HG03108 (cell line): ENCODE results near the gene EPB41L4B.
"Not testable (repeated sequence)": the region's sequence is repeated elsewhere in the genome, so short reads cannot be mapped to it uniquely, and the experiment has no call there.

Source experiments
- ATAC-seq: cut with Tn5 transposase; IDR thresholded peaks from one replicate; pipeline ENCODE4 v1.9.1; 2021; ENCODE audit warnings: moderate library complexity; ENCODE audit not compliant: unreplicated experiment

The EPB41L4B gene

DNA sequence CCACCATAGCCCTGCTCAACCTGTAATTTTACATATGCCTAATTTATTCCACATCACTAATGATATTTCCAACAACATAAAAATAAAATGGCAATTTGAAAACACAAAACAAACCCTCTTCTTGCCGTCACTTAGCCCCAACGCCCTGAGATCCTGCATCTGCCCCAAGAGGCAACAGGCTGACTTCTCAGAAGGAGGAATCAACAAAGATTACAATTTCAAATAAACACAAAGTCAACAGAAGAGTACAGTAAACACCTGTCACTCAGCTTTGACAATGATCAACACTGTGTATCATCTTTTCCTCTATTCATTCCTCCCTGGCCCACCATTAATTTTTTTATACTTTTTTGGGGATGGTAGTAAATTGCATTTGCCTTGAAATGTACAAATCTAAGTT, 19.8 kb downstream of the EPB41L4B start:
- no peak for ATAC-seq

DNA sequence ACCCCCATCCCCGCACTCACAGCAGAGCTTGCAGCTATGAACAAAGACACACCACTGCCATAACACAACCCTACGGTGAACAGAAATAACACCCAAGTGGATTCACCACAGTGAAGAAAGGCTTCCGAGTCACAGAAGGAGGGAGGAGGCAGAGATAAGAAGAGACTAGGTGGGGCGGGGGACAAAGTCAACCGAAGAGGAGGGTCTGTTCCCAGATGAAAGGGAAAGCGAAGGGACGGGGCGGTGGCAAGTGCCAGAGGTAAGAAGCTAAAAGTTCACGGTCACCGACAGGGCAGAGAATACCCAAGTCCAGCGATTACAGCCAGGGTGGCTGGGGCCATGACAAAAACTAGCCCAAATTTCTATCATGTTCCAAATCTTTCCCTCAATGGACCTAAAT, 21.0 kb downstream of the EPB41L4B start:
- no peak for ATAC-seq

- ATAC-seq: no peak
These were observed 23.0 kb downstream of the EPB41L4B start for GRCh38 chr9:109297899-109298298.

GRCh38 chr9:109295221-109296130, 25.4 kb downstream of the EPB41L4B start:
- ATAC-seq: no peak

- ATAC-seq: no peak
These were observed 30.5 kb downstream of the EPB41L4B start for GRCh38 chr9:109290385-109290784.

- ATAC-seq: no peak
These were observed 30.9 kb downstream of the EPB41L4B start for GRCh38 chr9:109289931-109290330.

GRCh38 chr9:109289186-109289585, 31.7 kb downstream of the EPB41L4B start:
- ATAC-seq: no peak

GRCh38 chr9:109286981-109287380, 33.9 kb downstream of the EPB41L4B start:
- ATAC-seq: no peak

GRCh38 chr9:109286571-109286977, 34.3 kb downstream of the EPB41L4B start:
- ATAC-seq: no peak

DNA sequence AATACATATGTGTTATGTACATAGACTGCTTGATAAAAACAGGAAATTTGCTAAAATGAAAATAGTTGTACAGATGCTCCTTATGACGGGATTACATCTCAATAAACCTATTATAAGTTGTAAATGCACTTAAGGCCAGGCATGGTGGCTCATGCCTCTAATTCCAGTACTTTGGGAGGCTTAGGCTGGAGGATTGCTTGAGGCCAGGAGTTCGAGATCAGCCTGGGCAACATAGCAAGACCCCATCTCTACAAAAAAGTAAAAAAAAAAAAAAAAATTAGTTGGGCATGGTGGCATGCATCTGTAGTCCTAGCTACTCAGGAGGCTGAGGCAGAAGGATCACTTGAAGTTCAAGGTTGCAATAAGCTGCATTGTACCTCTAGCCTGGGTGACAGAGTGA, 37.2 kb downstream of the EPB41L4B start:
- not testable (repeated sequence) for ATAC-seq

- ATAC-seq: no peak
These were observed 37.8 kb downstream of the EPB41L4B start for GRCh38 chr9:109283012-109283411.

DNA sequence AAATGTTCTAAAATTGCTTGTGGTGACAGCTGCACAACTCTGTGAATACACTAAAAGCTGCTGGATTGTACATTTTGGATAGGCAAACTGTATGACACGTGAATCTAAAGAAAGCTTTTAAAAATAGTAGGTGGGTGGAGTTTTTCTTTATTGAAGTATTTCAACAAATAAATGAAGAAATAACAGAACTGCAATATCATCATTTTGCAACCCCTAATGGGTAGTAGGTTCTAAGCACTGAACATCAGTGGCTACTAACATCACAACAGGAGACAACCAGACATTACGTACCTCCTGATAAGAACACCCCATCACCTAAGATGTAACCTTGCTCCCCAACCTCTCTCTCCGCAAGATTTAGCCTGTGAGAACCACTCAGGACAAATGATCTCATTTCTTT, 38.6 kb downstream of the EPB41L4B start:
- ATAC-seq: no peak

DNA sequence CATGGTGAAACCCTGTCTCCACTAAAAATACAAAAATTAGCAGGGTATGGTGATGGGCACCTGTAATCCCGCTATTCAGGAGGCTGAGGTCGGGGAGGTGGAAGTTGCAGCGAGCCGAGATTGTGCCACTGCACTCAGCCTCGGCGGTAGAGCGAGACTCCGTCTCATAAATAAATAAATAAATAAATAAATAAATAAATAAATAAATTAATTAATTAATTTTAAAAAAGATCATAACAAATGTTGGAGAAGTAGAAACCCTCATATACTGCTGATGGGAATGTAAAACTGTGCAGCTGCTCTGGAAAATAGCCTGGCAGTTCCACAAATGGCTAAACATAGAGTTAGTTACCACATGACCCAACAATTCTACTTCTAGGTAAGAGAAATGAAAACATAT, 39.3 kb downstream of the EPB41L4B start:
- no peak for ATAC-seq

DNA sequence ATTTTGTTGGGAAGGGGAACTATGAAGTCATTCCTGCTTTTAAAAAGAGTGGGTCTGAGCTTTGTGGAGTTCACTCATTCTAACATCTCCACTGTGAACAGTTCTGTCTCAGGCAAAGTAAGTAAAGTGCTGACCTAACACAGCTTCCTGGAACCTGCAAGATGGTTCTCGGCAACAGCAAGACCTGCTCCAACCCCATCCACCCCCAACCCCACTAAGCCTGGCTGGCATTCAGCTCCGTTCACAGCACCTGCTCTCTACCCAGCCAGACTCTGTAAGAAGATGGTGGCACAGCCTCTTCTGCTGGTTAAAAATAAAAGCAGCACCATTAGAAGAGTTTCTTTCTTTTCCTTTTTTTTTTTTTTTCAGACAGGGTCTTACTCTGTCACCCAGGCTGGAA, 42.0 kb downstream of the EPB41L4B start:
- ATAC-seq: no peak

DNA sequence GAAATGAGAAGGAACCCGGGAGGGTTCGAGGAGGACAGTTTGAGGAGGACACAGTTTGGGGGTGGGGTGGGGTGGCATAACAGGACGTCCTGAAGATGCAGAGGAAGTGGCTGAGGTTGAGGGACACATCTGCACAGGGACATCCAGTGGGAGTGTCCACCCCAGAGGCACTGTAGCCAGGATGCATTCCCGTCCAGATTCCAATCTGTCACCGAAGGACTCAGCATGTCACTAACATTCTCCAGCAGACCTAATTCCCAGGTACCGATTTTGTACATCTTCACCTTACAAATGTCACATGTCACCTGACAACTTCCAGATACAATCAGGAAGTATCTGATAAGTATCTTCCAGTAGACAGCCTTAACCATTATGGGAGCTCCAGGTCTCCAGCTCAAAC, 42.6 kb downstream of the EPB41L4B start:
- no peak for ATAC-seq

DNA sequence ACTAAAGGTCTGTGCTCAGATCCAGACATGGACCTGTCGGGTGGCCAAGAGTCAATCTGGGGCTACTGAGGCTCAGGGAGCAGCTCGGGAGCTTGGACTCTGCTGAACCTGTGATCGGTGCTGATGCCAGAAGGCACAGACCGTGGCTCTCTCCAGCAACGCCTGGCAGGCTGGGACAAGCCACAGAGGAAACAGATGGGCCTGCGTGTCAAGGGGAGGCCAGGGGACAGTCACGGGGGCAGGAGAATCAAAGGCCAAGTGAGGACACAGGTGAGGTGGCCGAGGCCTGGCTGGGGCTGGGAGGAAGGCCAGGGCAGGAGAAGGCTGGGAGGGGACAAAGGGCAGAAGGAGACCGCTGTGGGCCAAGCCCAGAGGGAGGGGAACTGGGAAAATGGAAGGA, 43.4 kb downstream of the EPB41L4B start:
- no peak for ATAC-seq

GRCh38 chr9:109276469-109277440, 44.1 kb downstream of the EPB41L4B start:
- no peak for ATAC-seq

- ATAC-seq: no peak
These were observed 45.8 kb downstream of the EPB41L4B start for GRCh38 chr9:109274884-109275730.

- ATAC-seq: no peak
These were observed 47.0 kb downstream of the EPB41L4B start for GRCh38 chr9:109273869-109274268.

DNA sequence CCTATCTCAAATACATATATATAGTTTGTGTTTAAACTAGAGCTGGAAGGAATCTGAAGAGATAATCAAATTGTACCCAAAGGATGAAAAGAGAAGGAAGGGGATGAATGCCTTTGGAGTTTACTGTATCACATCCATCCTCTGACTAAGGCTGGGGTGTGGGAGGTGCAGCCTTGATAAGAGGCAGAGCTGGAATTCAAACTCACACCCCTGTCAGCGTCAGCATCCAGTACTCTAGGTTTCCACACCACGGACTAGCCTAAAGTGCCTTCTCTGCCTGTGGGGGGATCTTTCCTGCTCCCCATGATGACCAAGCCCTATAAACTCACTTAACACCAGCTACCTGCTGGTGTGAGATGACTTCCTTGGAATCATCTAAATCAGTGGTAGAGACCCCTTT, 48.1 kb downstream of the EPB41L4B start:
- ATAC-seq: no peak

- no peak for ATAC-seq
These were observed 48.8 kb downstream of the EPB41L4B start for GRCh38 chr9:109272045-109272444.
